H1 (cell line): ENCODE measurements around the gene TAT. TPM values are rescaled to one million over a fixed set of nuclear protein-coding genes. Genes with fewer than 3 reads are reported as not detected.

Experiments used
- GABPA ChIP-seq: IDR thresholded peaks from 2 replicates; pipeline ENCODE4 v1.6.1; 2011; ENCODE audit warnings: mild to moderate bottlenecking, low read length, moderate library complexity, borderline replicate concordance; ENCODE audit not compliant: insufficient read depth
- KDM5A ChIP-seq: fragments of 200-600 bp; IDR thresholded peaks from 2 replicates; pipeline ENCODE4 v1.7.1; 2012; ENCODE audit warnings: mild to moderate bottlenecking, low read length, inconsistent platforms, mixed read lengths
- MAX ChIP-seq: IDR thresholded peaks from 2 replicates; pipeline ENCODE4 v1.6.1; 2012; ENCODE audit warnings: inconsistent platforms
- polyA plus RNA-seq, 7 experiments: library from polyadenylated mRNA; depleted of rRNA in 3 of 7; stranded (reverse) in 5 of 7; unstranded in 2 of 7; fragments of >200 nt in 5 of 7; fragments of 200-250 nt in 2 of 7; gene quantifications; 1 replicate in 5 of 7; 2 replicates in 1 of 7; 4 replicates in 1 of 7; pipeline versions ENCODE4 v1.2.1 to v1.2.3, GENCODE V29; 2011 to 2013; ENCODE audit warnings: missing spikeins in 2 of 7, mixed read lengths in 2 of 7
- total RNA-seq: library from RNA; stranded (reverse); fragmentation: NEBNext Ultra II Directional; extraction: Animal tissue kit (Norgen Biotek cat#: 25700); gene quantifications from 2 replicates; pipeline ENCODE4 v1.2.1, GENCODE V29; 2021
- TF ChIP-seq, protein P1 (sequence below): fragments of 300-600 bp; sonication (generic); IDR thresholded peaks from 2 replicates; pipeline ENCODE4 v1.7.1; 2012; ENCODE audit warnings: low read length, moderate library complexity, mild to moderate bottlenecking, inconsistent platforms; ENCODE audit not compliant: insufficient replicate concordance

Gene TAT
- total and polyA plus RNA-seq, 2 of the 8 experiments (the other 6 are each of a cell fraction or from before 2014, with no cell fraction given): 0.03 TPM; not detected in 1

- TF ChIP-seq, protein P1, sequence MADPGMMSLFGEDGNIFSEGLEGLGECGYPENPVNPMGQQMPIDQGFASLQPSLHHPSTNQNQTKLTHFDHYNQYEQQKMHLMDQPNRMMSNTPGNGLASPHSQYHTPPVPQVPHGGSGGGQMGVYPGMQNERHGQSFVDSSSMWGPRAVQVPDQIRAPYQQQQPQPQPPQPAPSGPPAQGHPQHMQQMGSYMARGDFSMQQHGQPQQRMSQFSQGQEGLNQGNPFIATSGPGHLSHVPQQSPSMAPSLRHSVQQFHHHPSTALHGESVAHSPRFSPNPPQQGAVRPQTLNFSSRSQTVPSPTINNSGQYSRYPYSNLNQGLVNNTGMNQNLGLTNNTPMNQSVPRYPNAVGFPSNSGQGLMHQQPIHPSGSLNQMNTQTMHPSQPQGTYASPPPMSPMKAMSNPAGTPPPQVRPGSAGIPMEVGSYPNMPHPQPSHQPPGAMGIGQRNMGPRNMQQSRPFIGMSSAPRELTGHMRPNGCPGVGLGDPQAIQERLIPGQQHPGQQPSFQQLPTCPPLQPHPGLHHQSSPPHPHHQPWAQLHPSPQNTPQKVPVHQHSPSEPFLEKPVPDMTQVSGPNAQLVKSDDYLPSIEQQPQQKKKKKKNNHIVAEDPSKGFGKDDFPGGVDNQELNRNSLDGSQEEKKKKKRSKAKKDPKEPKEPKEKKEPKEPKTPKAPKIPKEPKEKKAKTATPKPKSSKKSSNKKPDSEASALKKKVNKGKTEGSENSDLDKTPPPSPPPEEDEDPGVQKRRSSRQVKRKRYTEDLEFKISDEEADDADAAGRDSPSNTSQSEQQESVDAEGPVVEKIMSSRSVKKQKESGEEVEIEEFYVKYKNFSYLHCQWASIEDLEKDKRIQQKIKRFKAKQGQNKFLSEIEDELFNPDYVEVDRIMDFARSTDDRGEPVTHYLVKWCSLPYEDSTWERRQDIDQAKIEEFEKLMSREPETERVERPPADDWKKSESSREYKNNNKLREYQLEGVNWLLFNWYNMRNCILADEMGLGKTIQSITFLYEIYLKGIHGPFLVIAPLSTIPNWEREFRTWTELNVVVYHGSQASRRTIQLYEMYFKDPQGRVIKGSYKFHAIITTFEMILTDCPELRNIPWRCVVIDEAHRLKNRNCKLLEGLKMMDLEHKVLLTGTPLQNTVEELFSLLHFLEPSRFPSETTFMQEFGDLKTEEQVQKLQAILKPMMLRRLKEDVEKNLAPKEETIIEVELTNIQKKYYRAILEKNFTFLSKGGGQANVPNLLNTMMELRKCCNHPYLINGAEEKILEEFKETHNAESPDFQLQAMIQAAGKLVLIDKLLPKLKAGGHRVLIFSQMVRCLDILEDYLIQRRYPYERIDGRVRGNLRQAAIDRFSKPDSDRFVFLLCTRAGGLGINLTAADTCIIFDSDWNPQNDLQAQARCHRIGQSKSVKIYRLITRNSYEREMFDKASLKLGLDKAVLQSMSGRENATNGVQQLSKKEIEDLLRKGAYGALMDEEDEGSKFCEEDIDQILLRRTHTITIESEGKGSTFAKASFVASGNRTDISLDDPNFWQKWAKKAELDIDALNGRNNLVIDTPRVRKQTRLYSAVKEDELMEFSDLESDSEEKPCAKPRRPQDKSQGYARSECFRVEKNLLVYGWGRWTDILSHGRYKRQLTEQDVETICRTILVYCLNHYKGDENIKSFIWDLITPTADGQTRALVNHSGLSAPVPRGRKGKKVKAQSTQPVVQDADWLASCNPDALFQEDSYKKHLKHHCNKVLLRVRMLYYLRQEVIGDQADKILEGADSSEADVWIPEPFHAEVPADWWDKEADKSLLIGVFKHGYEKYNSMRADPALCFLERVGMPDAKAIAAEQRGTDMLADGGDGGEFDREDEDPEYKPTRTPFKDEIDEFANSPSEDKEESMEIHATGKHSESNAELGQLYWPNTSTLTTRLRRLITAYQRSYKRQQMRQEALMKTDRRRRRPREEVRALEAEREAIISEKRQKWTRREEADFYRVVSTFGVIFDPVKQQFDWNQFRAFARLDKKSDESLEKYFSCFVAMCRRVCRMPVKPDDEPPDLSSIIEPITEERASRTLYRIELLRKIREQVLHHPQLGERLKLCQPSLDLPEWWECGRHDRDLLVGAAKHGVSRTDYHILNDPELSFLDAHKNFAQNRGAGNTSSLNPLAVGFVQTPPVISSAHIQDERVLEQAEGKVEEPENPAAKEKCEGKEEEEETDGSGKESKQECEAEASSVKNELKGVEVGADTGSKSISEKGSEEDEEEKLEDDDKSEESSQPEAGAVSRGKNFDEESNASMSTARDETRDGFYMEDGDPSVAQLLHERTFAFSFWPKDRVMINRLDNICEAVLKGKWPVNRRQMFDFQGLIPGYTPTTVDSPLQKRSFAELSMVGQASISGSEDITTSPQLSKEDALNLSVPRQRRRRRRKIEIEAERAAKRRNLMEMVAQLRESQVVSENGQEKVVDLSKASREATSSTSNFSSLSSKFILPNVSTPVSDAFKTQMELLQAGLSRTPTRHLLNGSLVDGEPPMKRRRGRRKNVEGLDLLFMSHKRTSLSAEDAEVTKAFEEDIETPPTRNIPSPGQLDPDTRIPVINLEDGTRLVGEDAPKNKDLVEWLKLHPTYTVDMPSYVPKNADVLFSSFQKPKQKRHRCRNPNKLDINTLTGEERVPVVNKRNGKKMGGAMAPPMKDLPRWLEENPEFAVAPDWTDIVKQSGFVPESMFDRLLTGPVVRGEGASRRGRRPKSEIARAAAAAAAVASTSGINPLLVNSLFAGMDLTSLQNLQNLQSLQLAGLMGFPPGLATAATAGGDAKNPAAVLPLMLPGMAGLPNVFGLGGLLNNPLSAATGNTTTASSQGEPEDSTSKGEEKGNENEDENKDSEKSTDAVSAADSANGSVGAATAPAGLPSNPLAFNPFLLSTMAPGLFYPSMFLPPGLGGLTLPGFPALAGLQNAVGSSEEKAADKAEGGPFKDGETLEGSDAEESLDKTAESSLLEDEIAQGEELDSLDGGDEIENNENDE: no peak
- TF ChIP-seq MAX (no peak), GABPA (no peak), KDM5A (no peak)
- TF ChIP-seq, all 59 proteins: peak for 0
Measured at GRCh38 chr16:71536752-71537499, 40.0 kb downstream of the TAT start (continued).
